Measurements from ENCODE around the gene NAA30.
"Not testable (repeated sequence)": the region's sequence is repeated elsewhere in the genome, so short reads cannot be mapped to it uniquely, and the experiment has no call there.

The NAA30 gene

DNA sequence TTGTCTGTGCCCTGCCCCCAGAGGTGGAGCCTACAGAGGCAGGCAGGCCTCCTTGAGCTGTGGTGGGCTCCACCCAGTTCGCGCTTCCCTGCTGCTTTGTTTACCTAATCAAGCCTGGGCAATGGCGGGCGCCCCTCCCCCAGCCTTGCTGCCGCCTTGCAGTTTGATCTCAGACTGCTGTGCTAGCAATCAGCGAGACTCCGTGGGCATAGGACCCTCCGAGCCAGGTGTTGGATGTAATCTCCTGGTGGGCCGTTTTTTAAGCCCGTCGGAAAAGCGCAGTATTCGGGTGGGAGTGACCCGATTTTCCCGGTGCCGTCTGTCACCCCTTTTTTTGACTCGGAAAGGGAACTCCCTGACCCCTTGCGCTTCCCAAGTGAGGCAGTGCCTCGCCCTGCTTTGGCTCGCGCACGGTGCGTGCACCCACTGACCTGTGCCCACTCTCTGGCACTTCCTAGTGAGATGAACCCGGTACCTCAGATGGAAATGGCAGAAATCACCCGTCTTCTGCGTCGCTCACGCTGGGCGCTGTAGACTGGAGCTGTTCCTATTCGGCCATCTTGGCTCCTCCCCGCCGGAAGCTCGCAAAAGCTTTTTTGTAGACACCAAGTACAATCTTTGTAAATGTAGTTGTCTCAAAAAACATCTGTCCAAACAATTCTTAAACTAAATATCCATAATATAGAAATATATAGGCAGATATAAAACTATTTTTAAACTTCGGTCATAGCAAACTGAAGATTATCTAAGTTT, 46.7 kb upstream of the NAA30 start:
- CTCF ChIA-PET, result interaction anchor here (0.6 to 0.7 kb wide), 2 partner anchors 76 to 617 kb away, joined by 3 to 5 read pairs; no protein-coding TSS in a partner anchor
- POLR2A ChIA-PET; H3K9me3 ChIP-seq (ENCODE audit: control insufficient read depth, insufficient read depth, low read depth, low read length); H3K4me1 ChIP-seq (ENCODE audit: control insufficient read depth, insufficient read depth, low read length); H3K4me3 ChIP-seq (ENCODE audit: low read depth, low read length); H3K27ac ChIP-seq (ENCODE audit: extremely low read depth, low read depth, low read length); H3K36me3 ChIP-seq (ENCODE audit: control insufficient read depth in 2 of 2, insufficient read depth in 1 of 2, low read length in 2 of 2): not testable (repeated sequence)

DNA sequence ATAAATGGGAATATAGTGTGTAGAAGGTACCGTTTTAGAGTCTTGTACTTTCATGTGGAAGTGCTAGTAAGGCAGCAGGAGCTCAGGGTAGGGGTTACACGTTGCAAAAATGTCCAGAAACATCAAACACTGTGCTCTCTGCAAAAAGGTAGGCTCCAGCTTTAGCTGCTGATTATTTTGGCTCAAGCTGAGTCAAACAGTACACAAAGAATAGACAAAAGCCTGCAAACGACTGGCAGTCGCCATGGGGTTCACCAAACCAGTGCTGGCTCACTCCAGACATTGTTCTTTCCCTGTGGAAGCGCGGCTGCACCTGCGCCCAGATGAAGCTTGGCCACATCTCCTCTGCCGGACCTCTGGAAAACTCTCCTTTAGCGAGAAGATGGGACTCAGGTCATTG, 45.3 kb upstream of the NAA30 start:
- Histone ChIP-seq H3K9me3 (ENCODE audit: control insufficient read depth, insufficient read depth, low read depth, low read length) (no peaks in the 10 kb centered on the region), H3K4me1 (ENCODE audit: control insufficient read depth, insufficient read depth, low read length) (no peaks in the 10 kb centered on the region), H3K36me3 (ENCODE audit: control insufficient read depth in 2 of 2, insufficient read depth in 1 of 2, low read length in 2 of 2) (no peaks in the 10 kb centered on the region), H3K4me3 (ENCODE audit: low read depth, low read length) (no peak overlapping the region), H3K27ac (ENCODE audit: extremely low read depth, low read depth, low read length) (no peak overlapping the region)
- ChIA-PET CTCF (interaction anchor here (0.6 kb wide), 2 partner anchors 246 to 800 kb away, joined by 3 to 6 read pairs; no protein-coding TSS in a partner anchor), POLR2A (no interaction called here)
- no peak for TF ChIP-seq HOXA7 (CRISPR knock-in tag; IDR thresholded peaks at IDR 0.05; ENCODE audit: borderline replicate concordance)
- no peak for TF ChIP-seq ZNF138 (tag by site-specific recombination; IDR thresholded peaks at IDR 0.05; ENCODE audit: borderline replicate concordance)
- TF ChIP-seq ZNF394 (tag by site-specific recombination; IDR thresholded peaks at IDR 0.05; ENCODE audit: borderline replicate concordance), result no peak
- TF ChIP-seq ZIC2 (tag by site-specific recombination; IDR thresholded peaks at IDR 0.05), result no peak

DNA sequence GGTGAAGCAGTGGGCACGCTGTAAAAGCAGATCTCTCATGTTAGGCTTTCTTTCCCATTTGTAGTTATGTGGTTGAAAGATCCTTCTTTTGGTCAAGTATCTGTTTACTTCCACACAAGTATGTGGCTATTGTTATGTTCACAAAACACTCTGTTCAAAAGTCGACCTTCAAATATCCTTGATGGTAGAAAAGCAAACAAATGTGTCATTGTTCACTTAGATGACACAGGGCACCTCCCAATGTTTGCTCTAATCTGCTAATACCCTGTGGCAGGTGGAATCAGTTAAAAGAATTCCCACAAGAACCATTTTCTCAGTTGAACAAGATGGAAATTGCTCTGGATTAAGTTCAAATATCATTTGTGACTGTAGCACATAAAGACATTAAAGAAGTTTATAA, 43.6 kb upstream of the NAA30 start:
- Histone ChIP-seq H3K9me3 (ENCODE audit: control insufficient read depth, insufficient read depth, low read depth, low read length) (no peaks in the 10 kb centered on the region), H3K27ac (ENCODE audit: extremely low read depth, low read depth, low read length) (no peak overlapping the region), H3K4me3 (ENCODE audit: low read depth, low read length) (no peak overlapping the region), H3K4me1 (ENCODE audit: control insufficient read depth, insufficient read depth, low read length) (no peaks in the 10 kb centered on the region), H3K36me3 (ENCODE audit: control insufficient read depth in 2 of 2, insufficient read depth in 1 of 2, low read length in 2 of 2) (no peaks in the 10 kb centered on the region)
- CTCF ChIA-PET, result no interaction called here
- no peak for TF ChIP-seq ZNF157 (tag by site-specific recombination; IDR thresholded peaks at IDR 0.05)
- TF ChIP-seq, protein P1, sequence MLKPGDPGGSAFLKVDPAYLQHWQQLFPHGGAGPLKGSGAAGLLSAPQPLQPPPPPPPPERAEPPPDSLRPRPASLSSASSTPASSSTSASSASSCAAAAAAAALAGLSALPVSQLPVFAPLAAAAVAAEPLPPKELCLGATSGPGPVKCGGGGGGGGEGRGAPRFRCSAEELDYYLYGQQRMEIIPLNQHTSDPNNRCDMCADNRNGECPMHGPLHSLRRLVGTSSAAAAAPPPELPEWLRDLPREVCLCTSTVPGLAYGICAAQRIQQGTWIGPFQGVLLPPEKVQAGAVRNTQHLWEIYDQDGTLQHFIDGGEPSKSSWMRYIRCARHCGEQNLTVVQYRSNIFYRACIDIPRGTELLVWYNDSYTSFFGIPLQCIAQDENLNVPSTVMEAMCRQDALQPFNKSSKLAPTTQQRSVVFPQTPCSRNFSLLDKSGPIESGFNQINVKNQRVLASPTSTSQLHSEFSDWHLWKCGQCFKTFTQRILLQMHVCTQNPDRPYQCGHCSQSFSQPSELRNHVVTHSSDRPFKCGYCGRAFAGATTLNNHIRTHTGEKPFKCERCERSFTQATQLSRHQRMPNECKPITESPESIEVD (tag by site-specific recombination; IDR thresholded peaks at IDR 0.05), result no peak
- POLR2A ChIA-PET, result no interaction called here

DNA sequence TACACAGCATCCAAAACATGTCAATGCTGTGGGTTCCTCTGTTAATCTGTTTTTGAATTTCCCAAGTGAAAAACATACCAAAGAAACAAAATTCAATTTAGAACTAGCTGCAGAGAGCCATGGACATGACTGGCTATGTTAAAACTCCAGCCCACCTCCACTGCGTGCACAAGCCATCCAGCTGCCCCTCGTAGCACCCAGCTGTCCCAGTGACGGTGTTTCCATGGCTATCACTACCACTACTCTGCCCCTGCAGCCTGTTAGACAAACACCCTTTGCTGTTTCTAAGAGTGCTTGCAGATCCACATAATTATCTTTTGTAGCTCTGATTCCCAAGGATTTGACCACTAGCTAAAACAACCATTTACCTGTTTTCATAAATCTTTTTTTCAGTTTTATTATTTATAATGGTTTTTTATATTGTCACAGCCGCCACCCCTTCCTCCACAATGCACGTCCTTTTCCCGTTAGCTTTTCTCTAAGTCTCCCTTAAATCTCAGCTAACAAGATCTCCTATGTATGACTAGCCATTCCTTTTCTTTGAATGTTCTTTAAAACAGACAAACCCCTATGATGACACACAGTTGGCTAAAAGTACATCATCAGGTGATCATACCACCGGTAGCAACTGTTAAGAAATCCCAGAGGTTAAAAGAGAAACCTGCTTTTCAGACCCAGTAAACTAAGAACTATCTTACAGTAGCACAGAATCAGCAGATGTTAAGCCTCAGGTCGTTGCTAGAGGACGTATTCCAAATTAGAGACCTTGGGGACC, 37.8 kb upstream of the NAA30 start:
- Histone ChIP-seq H3K9me3 (ENCODE audit: control insufficient read depth, insufficient read depth, low read depth, low read length) (no peaks in the 10 kb centered on the region), H3K27ac (ENCODE audit: extremely low read depth, low read depth, low read length) (no peak overlapping the region), H3K4me3 (ENCODE audit: low read depth, low read length) (no peak overlapping the region), H3K36me3 (ENCODE audit: control insufficient read depth in 2 of 2, insufficient read depth in 1 of 2, low read length in 2 of 2) (no peaks in the 10 kb centered on the region), H3K4me1 (ENCODE audit: control insufficient read depth, insufficient read depth, low read length) (no peaks in the 10 kb centered on the region)
- CTCF ChIA-PET, result interaction anchor here (0.6 kb wide), 1 partner anchor 25 kb away, joined by 4 read pairs; no protein-coding TSS in a partner anchor
- POLR2A ChIA-PET, result no interaction called here
- TF ChIP-seq ZNF221 (tag by site-specific recombination; IDR thresholded peaks at IDR 0.05; ENCODE audit: borderline replicate concordance) (no peak), ZNF670 (tag by site-specific recombination; IDR thresholded peaks at IDR 0.05; ENCODE audit: low read depth) (no peak), ZSCAN30 (tag by site-specific recombination; IDR thresholded peaks at IDR 0.05) (no peak), ZNF529 (tag by site-specific recombination; IDR thresholded peaks at IDR 0.05; ENCODE audit: insufficient replicate concordance) (no peak), ZBTB1 (tag by site-specific recombination; IDR thresholded peaks at IDR 0.05) (no peak), SP3 (tag by site-specific recombination; IDR thresholded peaks at IDR 0.05) (no peak), ZNF792 (tag by site-specific recombination; IDR thresholded peaks at IDR 0.05) (no peak), ZNF223 (tag by site-specific recombination; IDR thresholded peaks at IDR 0.05) (no peak), ZNF354C (tag by site-specific recombination; IDR thresholded peaks at IDR 0.05; ENCODE audit: borderline replicate concordance, low read depth) (no peak), ZNF423 (tag by site-specific recombination; IDR thresholded peaks at IDR 0.05) (no peak), ZNF37A (tag by site-specific recombination; IDR thresholded peaks at IDR 0.05) (no peak)
- TF ChIP-seq, protein P2, sequence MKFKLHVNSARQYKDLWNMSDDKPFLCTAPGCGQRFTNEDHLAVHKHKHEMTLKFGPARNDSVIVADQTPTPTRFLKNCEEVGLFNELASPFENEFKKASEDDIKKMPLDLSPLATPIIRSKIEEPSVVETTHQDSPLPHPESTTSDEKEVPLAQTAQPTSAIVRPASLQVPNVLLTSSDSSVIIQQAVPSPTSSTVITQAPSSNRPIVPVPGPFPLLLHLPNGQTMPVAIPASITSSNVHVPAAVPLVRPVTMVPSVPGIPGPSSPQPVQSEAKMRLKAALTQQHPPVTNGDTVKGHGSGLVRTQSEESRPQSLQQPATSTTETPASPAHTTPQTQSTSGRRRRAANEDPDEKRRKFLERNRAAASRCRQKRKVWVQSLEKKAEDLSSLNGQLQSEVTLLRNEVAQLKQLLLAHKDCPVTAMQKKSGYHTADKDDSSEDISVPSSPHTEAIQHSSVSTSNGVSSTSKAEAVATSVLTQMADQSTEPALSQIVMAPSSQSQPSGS (tag by site-specific recombination; IDR thresholded peaks at IDR 0.05; ENCODE audit: low read depth), result no peak
- TF ChIP-seq, protein P3, sequence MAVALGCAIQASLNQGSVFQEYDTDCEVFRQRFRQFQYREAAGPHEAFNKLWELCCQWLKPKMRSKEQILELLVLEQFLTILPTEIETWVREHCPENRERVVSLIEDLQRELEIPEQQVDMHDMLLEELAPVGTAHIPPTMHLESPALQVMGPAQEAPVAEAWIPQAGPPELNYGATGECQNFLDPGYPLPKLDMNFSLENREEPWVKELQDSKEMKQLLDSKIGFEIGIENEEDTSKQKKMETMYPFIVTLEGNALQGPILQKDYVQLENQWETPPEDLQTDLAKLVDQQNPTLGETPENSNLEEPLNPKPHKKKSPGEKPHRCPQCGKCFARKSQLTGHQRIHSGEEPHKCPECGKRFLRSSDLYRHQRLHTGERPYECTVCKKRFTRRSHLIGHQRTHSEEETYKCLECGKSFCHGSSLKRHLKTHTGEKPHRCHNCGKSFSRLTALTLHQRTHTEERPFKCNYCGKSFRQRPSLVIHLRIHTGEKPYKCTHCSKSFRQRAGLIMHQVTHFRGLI (tag by site-specific recombination; IDR thresholded peaks at IDR 0.05), result no peak
